Activated naive CD4-positive, alpha-beta T cell treated with anti-CD3 and anti-CD28 coated beads for 36 hours (primary cell): ENCODE results near the gene ADAM12. TPM values are rescaled to one million over a fixed set of nuclear protein-coding genes. Genes with fewer than 3 reads are reported as not detected.

Experiments used
- CTCF ChIA-PET: fragments of 350-600 bp; sonication (Branson Sonifier 250); formaldehyde crosslinking; loops from one replicate; lab custom pipeline; 2021; ENCODE audit warnings: antibody characterized with exemption; lab: Charles Lee
- DNase-seq: peaks from one replicate; pipeline ENCODE4 v3.0.0-alpha.2; 2020
- H3K27ac Mint-ChIP-seq: one replicate; pipeline ENCODE4 v1.8.0; 2021; ENCODE audit warnings: mild to moderate bottlenecking, mixed read lengths
- H3K27me3 Mint-ChIP-seq: one replicate; pipeline ENCODE4 v1.8.0; 2021; ENCODE audit warnings: low read depth, mixed read lengths
- H3K36me3 Mint-ChIP-seq: one replicate; pipeline ENCODE4 v1.8.0; 2021; ENCODE audit warnings: low read depth, mixed read lengths
- H3K4me1 Mint-ChIP-seq: one replicate; pipeline ENCODE4 v1.8.0; 2021; ENCODE audit warnings: low read depth, mixed read lengths
- H3K4me3 Mint-ChIP-seq: one replicate; pipeline ENCODE4 v1.8.0; 2021; ENCODE audit warnings: mild to moderate bottlenecking, moderate library complexity, mixed read lengths
- H3K9me3 Mint-ChIP-seq: one replicate; pipeline ENCODE4 v1.8.0; 2021; ENCODE audit warnings: mixed read lengths
- intact Hi-C: fragments of 100-400 bp; cut with micrococcal nuclease; formaldehyde crosslinking; loops from one replicate; pipeline ENCODE4 v1.15.1; 2023
- total RNA-seq, 2 experiments: library from RNA; stranded (reverse); gene quantifications; one replicate each; pipeline ENCODE4 v1.2.3, GENCODE V29; 2021

Gene ADAM12
- total RNA-seq, 2 experiments from 2014 or later: not detected

- DNase-seq: no peak
- H3K4me3 Mint-ChIP-seq: no peak overlapping the region
- intact Hi-C loops: no loop called here
- H3K9me3 Mint-ChIP-seq: no peaks in the 10 kb centered on the region
- H3K27ac Mint-ChIP-seq: no peak overlapping the region
- CTCF ChIA-PET: no interaction called here
- no peaks in the 10 kb centered on the region for H3K4me1 Mint-ChIP-seq
- no peaks in the 10 kb centered on the region for H3K36me3 Mint-ChIP-seq
- H3K27me3 Mint-ChIP-seq: peaks cover 1% of the 10 kb centered on the region
Measured at GRCh38 chr10:126101736-126102135, 286.5 kb downstream of the ADAM12 start.

- H3K4me3 Mint-ChIP-seq: no peak overlapping the region
Measured at GRCh38 chr10:126101325-126101724, 287.0 kb downstream of the ADAM12 start.

GRCh38 chr10:126099366-126099765 is 288.9 kb downstream of the ADAM12 start:
- CTCF ChIA-PET: no interaction called here
- no peaks in the 10 kb centered on the region for H3K4me1 Mint-ChIP-seq

More at GRCh38 chr10:126101325-126101724, 287.0 kb downstream of the ADAM12 start:
- no peak for DNase-seq
- H3K4me1 Mint-ChIP-seq: no peaks in the 10 kb centered on the region
- intact Hi-C loops: no loop called here
- no peaks in the 10 kb centered on the region for H3K27me3 Mint-ChIP-seq
- CTCF ChIA-PET: interaction anchor here (1.4 kb wide), 1 partner anchor 120 kb away, joined by 3 read pairs; no protein-coding TSS in a partner anchor
- H3K36me3 Mint-ChIP-seq: no peaks in the 10 kb centered on the region
- H3K27ac Mint-ChIP-seq: no peak overlapping the region
- H3K9me3 Mint-ChIP-seq: no peaks in the 10 kb centered on the region

GRCh38 chr10:126098226-126098581 is 290.1 kb downstream of the ADAM12 start:
- Mint-ChIP-seq H3K36me3 (no peaks in the 10 kb centered on the region), H3K4me3 (no peak overlapping the region), H3K27ac (no peak overlapping the region), H3K4me1 (no peaks in the 10 kb centered on the region), H3K27me3 (no peaks in the 10 kb centered on the region), H3K9me3 (no peaks in the 10 kb centered on the region)
- no peak for DNase-seq
- CTCF ChIA-PET: interaction anchor here (0.6 kb wide), 1 partner anchor 163 kb away, joined by 4 read pairs; no protein-coding TSS in a partner anchor
- intact Hi-C loops: no loop called here

More at GRCh38 chr10:126099366-126099765, 288.9 kb downstream of the ADAM12 start:
- Mint-ChIP-seq H3K27me3 (no peaks in the 10 kb centered on the region), H3K27ac (no peak overlapping the region), H3K36me3 (no peaks in the 10 kb centered on the region), H3K9me3 (no peaks in the 10 kb centered on the region), H3K4me3 (no peak overlapping the region)
- intact Hi-C loops: no loop called here
- DNase-seq: no peak

GRCh38 chr10:126097558-126098225 is 290.6 kb downstream of the ADAM12 start:
- no peak overlapping the region for H3K27ac Mint-ChIP-seq
- intact Hi-C loops: no loop called here
- no peaks in the 10 kb centered on the region for H3K4me1 Mint-ChIP-seq
- no peaks in the 10 kb centered on the region for H3K36me3 Mint-ChIP-seq
- H3K27me3 Mint-ChIP-seq: no peaks in the 10 kb centered on the region
- H3K9me3 Mint-ChIP-seq: no peaks in the 10 kb centered on the region
- CTCF ChIA-PET: interaction anchor here (0.6 kb wide), 1 partner anchor 163 kb away, joined by 4 read pairs; no protein-coding TSS in a partner anchor
- H3K4me3 Mint-ChIP-seq: no peak overlapping the region
- no peak for DNase-seq

- DNase-seq: no peak
Measured at GRCh38 chr10:126094537-126094936, 293.7 kb downstream of the ADAM12 start.

GRCh38 chr10:126092366-126093215 is 295.7 kb downstream of the ADAM12 start:
- intact Hi-C loops: no loop called here
- H3K4me1 Mint-ChIP-seq: no peaks in the 10 kb centered on the region
- H3K27ac Mint-ChIP-seq: no peak overlapping the region
- no peaks in the 10 kb centered on the region for H3K36me3 Mint-ChIP-seq
- H3K9me3 Mint-ChIP-seq: no peaks in the 10 kb centered on the region
- DNase-seq: no peak
- no peak overlapping the region for H3K4me3 Mint-ChIP-seq
- no peaks in the 10 kb centered on the region for H3K27me3 Mint-ChIP-seq
- CTCF ChIA-PET: no interaction called here

More at GRCh38 chr10:126094537-126094936, 293.7 kb downstream of the ADAM12 start:
- no peaks in the 10 kb centered on the region for H3K27me3 Mint-ChIP-seq
- no peak overlapping the region for H3K4me3 Mint-ChIP-seq
- no peaks in the 10 kb centered on the region for H3K36me3 Mint-ChIP-seq
- H3K4me1 Mint-ChIP-seq: no peaks in the 10 kb centered on the region
- CTCF ChIA-PET: no interaction called here
- intact Hi-C loops: no loop called here
- no peak overlapping the region for H3K27ac Mint-ChIP-seq
- no peaks in the 10 kb centered on the region for H3K9me3 Mint-ChIP-seq

GRCh38 chr10:126090911-126091728 is 297.2 kb downstream of the ADAM12 start:
- no peak overlapping the region for H3K4me3 Mint-ChIP-seq
- intact Hi-C loops: no loop called here
- H3K36me3 Mint-ChIP-seq: no peaks in the 10 kb centered on the region
- no peaks in the 10 kb centered on the region for H3K4me1 Mint-ChIP-seq
- CTCF ChIA-PET: no interaction called here
- no peaks in the 10 kb centered on the region for H3K27me3 Mint-ChIP-seq
- H3K9me3 Mint-ChIP-seq: no peaks in the 10 kb centered on the region
- H3K27ac Mint-ChIP-seq: no peak overlapping the region
- DNase-seq: no peak

- CTCF ChIA-PET: no interaction called here
- DNase-seq: no peak
- no peaks in the 10 kb centered on the region for H3K4me1 Mint-ChIP-seq
- no peaks in the 10 kb centered on the region for H3K9me3 Mint-ChIP-seq
- peaks cover 5% of the 10 kb centered on the region for H3K27me3 Mint-ChIP-seq
- no peaks in the 10 kb centered on the region for H3K36me3 Mint-ChIP-seq
- H3K4me3 Mint-ChIP-seq: no peak overlapping the region
- no peak overlapping the region for H3K27ac Mint-ChIP-seq
- intact Hi-C loops: no loop called here
Measured at GRCh38 chr10:126090443-126090842, 297.8 kb downstream of the ADAM12 start.

- no peaks in the 10 kb centered on the region for H3K4me1 Mint-ChIP-seq
- H3K27me3 Mint-ChIP-seq: peaks cover 8% of the 10 kb centered on the region
- CTCF ChIA-PET: no interaction called here
- H3K36me3 Mint-ChIP-seq: no peaks in the 10 kb centered on the region
- H3K27ac Mint-ChIP-seq: no peak overlapping the region
- intact Hi-C loops: no loop called here
- no peak overlapping the region for H3K4me3 Mint-ChIP-seq
- DNase-seq: no peak
- no peaks in the 10 kb centered on the region for H3K9me3 Mint-ChIP-seq
Measured at GRCh38 chr10:126087796-126088505, 300.3 kb downstream of the ADAM12 start.

GRCh38 chr10:126087153-126087680 is 301.1 kb downstream of the ADAM12 start:
- Mint-ChIP-seq H3K4me1 (no peaks in the 10 kb centered on the region), H3K4me3 (no peak overlapping the region), H3K36me3 (no peaks in the 10 kb centered on the region), H3K9me3 (no peaks in the 10 kb centered on the region), H3K27ac (no peak overlapping the region), H3K27me3 (peaks cover 8% of the 10 kb centered on the region)
- DNase-seq: no peak
- intact Hi-C loops: no loop called here
- CTCF ChIA-PET: interaction anchor here (1.0 kb wide), 1 partner anchor 227 kb away, joined by 3 read pairs; no protein-coding TSS in a partner anchor
